Epithelial cell of prostate (primary cell): Measurements from ENCODE around the gene C3orf70.

Experiments
- DNase-seq: peaks from one replicate; pipeline ENCODE4 v3.0.0-alpha.2; 2011; ENCODE audit warnings: low read depth, low spot score
- H3K27ac ChIP-seq: fragments of 450-650 bp; 2 replicates; pipeline ENCODE4 v1.5.1; 2017; ENCODE audit warnings: mild to moderate bottlenecking

C3orf70 gene

GRCh38 chr3:185152410-185153170 lies at the start of gene C3orf70:
C3orf70 (minus strand) TSS chr3:185153060; CDS start chr3:185152823, 237 bp downstream.
- H3K27ac ChIP-seq = no peak within 1 kb of the TSS

GRCh38 chr3:185200639-185201038 lies 47.8 kb upstream of the C3orf70 start:
- peak; percentile 94 for DNase-seq
- peak overlapping the region; percentile 68 for H3K27ac ChIP-seq

More at GRCh38 chr3:185152410-185153170, at the start of gene C3orf70:
- no peak for DNase-seq

GRCh38 chr3:185199671-185200070 lies 46.8 kb upstream of the C3orf70 start:
- no peak for DNase-seq
- H3K27ac ChIP-seq = peak overlapping the region; percentile 68

- no peak overlapping the region for H3K27ac ChIP-seq
- no peak for DNase-seq
These were observed 46.3 kb upstream of the C3orf70 start for GRCh38 chr3:185199206-185199605.

GRCh38 chr3:185197068-185197467 lies 44.2 kb upstream of the C3orf70 start:
- H3K27ac ChIP-seq = no peak overlapping the region

GRCh38 chr3:185195652-185196051 lies 42.8 kb upstream of the C3orf70 start:
- H3K27ac ChIP-seq = no peak overlapping the region

More at GRCh38 chr3:185197068-185197467, 44.2 kb upstream of the C3orf70 start:
- DNase-seq = no peak

GRCh38 chr3:185188816-185189215 lies 36.0 kb upstream of the C3orf70 start:
- no peak overlapping the region for H3K27ac ChIP-seq
- no peak for DNase-seq

More at GRCh38 chr3:185195652-185196051, 42.8 kb upstream of the C3orf70 start:
- DNase-seq = no peak

- DNase-seq = no peak
These were observed 34.5 kb upstream of the C3orf70 start for GRCh38 chr3:185187391-185187790.

GRCh38 chr3:185176750-185177359 lies 24.0 kb upstream of the C3orf70 start:
- H3K27ac ChIP-seq = no peak overlapping the region
- DNase-seq = no peak

More at GRCh38 chr3:185187391-185187790, 34.5 kb upstream of the C3orf70 start:
- H3K27ac ChIP-seq = no peak overlapping the region

- DNase-seq = no peak
- H3K27ac ChIP-seq = no peak overlapping the region
These were observed 22.6 kb upstream of the C3orf70 start for GRCh38 chr3:185175370-185175987.

GRCh38 chr3:185172086-185173049 lies 19.5 kb upstream of the C3orf70 start:
- no peak overlapping the region for H3K27ac ChIP-seq
- no peak for DNase-seq

GRCh38 chr3:185164428-185165217 lies 11.8 kb upstream of the C3orf70 start:
- DNase-seq = no peak
- no peak overlapping the region for H3K27ac ChIP-seq

- H3K27ac ChIP-seq = no peak overlapping the region
- DNase-seq = no peak
These were observed 9.8 kb upstream of the C3orf70 start for GRCh38 chr3:185162634-185163033.

- DNase-seq = no peak
- no peak overlapping the region for H3K27ac ChIP-seq
These were observed 8.9 kb upstream of the C3orf70 start for GRCh38 chr3:185161761-185162160.

- no peak for DNase-seq
- no peak overlapping the region for H3K27ac ChIP-seq
These were observed 4.5 kb upstream of the C3orf70 start for GRCh38 chr3:185157347-185157746.

- DNase-seq = no peak
These were observed 2.8 kb upstream of the C3orf70 start for GRCh38 chr3:185155678-185156077.

GRCh38 chr3:185153861-185154629 lies 1.2 kb upstream of the C3orf70 start:
- H3K27ac ChIP-seq = no peak overlapping the region
- no peak for DNase-seq

More at GRCh38 chr3:185155678-185156077, 2.8 kb upstream of the C3orf70 start:
- no peak overlapping the region for H3K27ac ChIP-seq

- H3K27ac ChIP-seq = no peak overlapping the region
- no peak for DNase-seq
These were observed 411 bp upstream of the C3orf70 start for GRCh38 chr3:185153171-185153771.
